ENCODE data around the gene ANKRA2. TPM values are rescaled to one million over a fixed set of nuclear protein-coding genes. Genes with fewer than 3 reads are reported as not detected.

Gene ANKRA2
- total and polyA plus RNA-seq, 2 of the 8 experiments (the other 6 are each of a cell fraction or from before 2014, with no cell fraction given): 7.0 to 12.6 TPM

GRCh38 chr5:73599380-73599779, 33.9 kb upstream of the ANKRA2 start:
- ChIA-PET CTCF (ENCODE audit: partially characterized antibody) (interaction anchor here (1.0 to 1.5 kb wide), 2 partner anchors 8 to 172 kb away, joined by 3 to 9 read pairs; no protein-coding TSS in a partner anchor), POLR2A (ENCODE audit: partially characterized antibody) (no interaction called here)
- no peak overlapping the region for H3K14ac ChIP-seq (ENCODE audit: insufficient read length)
- H3K79me1 ChIP-seq (ENCODE audit: low read depth, low read length): no peaks in the 10 kb centered on the region
- no peaks in the 10 kb centered on the region for H4K20me1 ChIP-seq (replicated peaks in 1 of 2; ENCODE audit: control insufficient read depth in 1 of 2, insufficient read depth in 2 of 2, low read length in 2 of 2)
- no peak overlapping the region for H3K23ac ChIP-seq (ENCODE audit: insufficient read length)
- no peak overlapping the region for H3K4me2 ChIP-seq (ENCODE audit: insufficient read depth in 1 of 2, low read depth in 2 of 2, low read length in 2 of 2)
- no peak overlapping the region for H4K8ac ChIP-seq (ENCODE audit: extremely low read depth, insufficient read depth, low read length)
- no peak overlapping the region for H2AFZ ChIP-seq (ENCODE audit: low read length)
- DNase-seq (ENCODE audit: low read depth in 1 of 2, low spot score in 2 of 2) (no peak), FAIRE-seq (no peak)
- no peaks in the 10 kb centered on the region for H3K9me3 ChIP-seq (ENCODE audit: insufficient read depth in 2 of 2, low read depth in 1 of 2, low read length in 1 of 2)
- H2BK20ac ChIP-seq (ENCODE audit: low read length): no peak overlapping the region
- no peaks in the 10 kb centered on the region for H3K27me3 ChIP-seq (replicated peaks in 1 of 4; ENCODE audit: control insufficient read depth in 3 of 4, extremely low read depth in 1 of 4, insufficient read depth in 3 of 4, low read length in 3 of 4)
- no peak overlapping the region for H3K27ac ChIP-seq (ENCODE audit: low read depth, low read length)
- no peak for TF ChIP-seq MAFK (IDR thresholded peaks at IDR 0.05; ENCODE audit: low read depth, low read length)
- no peak for TF ChIP-seq RXRA (IDR thresholded peaks at IDR 0.05; ENCODE audit: insufficient read depth, low read depth, low read length)
- no peak for TF ChIP-seq CBX8 (IDR thresholded peaks at IDR 0.05; ENCODE audit: borderline replicate concordance, low read depth, low read length)
- no peak for TF ChIP-seq RAD21 (IDR thresholded peaks at IDR 0.05 in 1 of 2, conservative IDR thresholded peaks at IDR 0.05 in 1 of 2; ENCODE audit: low read depth in 2 of 2, low read length in 2 of 2)
- TF ChIP-seq CTBP2 (IDR thresholded peaks at IDR 0.05; ENCODE audit: borderline replicate concordance, insufficient read depth, insufficient read length, low read length): no peak
- no peak for TF ChIP-seq USF2 (IDR thresholded peaks at IDR 0.05; ENCODE audit: low read length)
- TF ChIP-seq NANOG (IDR thresholded peaks at IDR 0.05; ENCODE audit: insufficient read depth, low read depth, low read length, poor library complexity, severe bottlenecking): no peak
- no peak for TF ChIP-seq SP1 (IDR thresholded peaks at IDR 0.05; ENCODE audit: low read depth, low read length)
- TF ChIP-seq BRCA1 (IDR thresholded peaks at IDR 0.05; ENCODE audit: low read depth, low read length): no peak
- TF ChIP-seq SP4 (IDR thresholded peaks at IDR 0.05; ENCODE audit: low read length): no peak
- no peak for TF ChIP-seq SIX5 (IDR thresholded peaks at IDR 0.05; ENCODE audit: low read depth, low read length)
- no peak for TF ChIP-seq NRF1 (IDR thresholded peaks at IDR 0.05; ENCODE audit: low read depth, low read length)
- no peak for TF ChIP-seq CHD2 (IDR thresholded peaks at IDR 0.05; ENCODE audit: low read length)
- TF ChIP-seq ZNF274 (IDR thresholded peaks at IDR 0.05; ENCODE audit: borderline replicate concordance, extremely low read depth, low read length): no peak
- H4K91ac ChIP-seq (replicated peaks; ENCODE audit: insufficient read length, low read length): no peak overlapping the region
- H3K4ac ChIP-seq (replicated peaks; ENCODE audit: insufficient read length, low read depth, low read length): no peak overlapping the region
- no peaks in the 10 kb centered on the region for H3K36me3 ChIP-seq (ENCODE audit: control insufficient read depth in 2 of 4, insufficient read depth in 4 of 4, low read length in 3 of 4)
- no peak overlapping the region for H3K9ac ChIP-seq (replicated peaks in 1 of 4; ENCODE audit: extremely low read depth in 1 of 4, low read depth in 3 of 4, low read length in 3 of 4)
- no peak overlapping the region for H3K4me3 ChIP-seq (ENCODE audit: extremely low read depth in 1 of 4, insufficient read depth in 2 of 4, low read depth in 3 of 4, low read length in 4 of 4)
- no peak overlapping the region for H2BK15ac ChIP-seq (ENCODE audit: low read length)
- H3K23me2 ChIP-seq (ENCODE audit: low read depth, low read length): no peaks in the 10 kb centered on the region
- WGBS, 2 experiments (ENCODE audit: extremely low coverage in 1 of 2, insufficient coverage in 1 of 2, insufficient read length in 1 of 2, insufficient replicate concordance in 2 of 2, low coverage in 1 of 2, low lambda C conversion rate in 2 of 2, missing lambda C conversion rate in 1 of 2): 90% methylated on average over 3 of the region's 3 CpGs; no CpG with 5 or more reads in 1 of the 2 experiments
- H2BK12ac ChIP-seq (ENCODE audit: low read depth, low read length): no peak overlapping the region
- no peak overlapping the region for H3K56ac ChIP-seq (replicated peaks; ENCODE audit: insufficient read length, low read depth, low read length)
- no peaks in the 10 kb centered on the region for H3K4me1 ChIP-seq (replicated peaks in 1 of 4; ENCODE audit: control insufficient read depth in 3 of 4, insufficient read depth in 4 of 4, low read length in 3 of 4)
- no peak overlapping the region for H3K18ac ChIP-seq (ENCODE audit: extremely low read depth, low read length)
- H2AK5ac ChIP-seq (ENCODE audit: low read depth, low read length): no peak overlapping the region
- no peak overlapping the region for H2BK5ac ChIP-seq (ENCODE audit: low read depth, low read length)
- no peak overlapping the region for H2BK120ac ChIP-seq (replicated peaks; ENCODE audit: low read depth, low read length)
- no peaks in the 10 kb centered on the region for H3K79me2 ChIP-seq (ENCODE audit: control insufficient read depth in 1 of 2, insufficient read depth in 2 of 2, low read length in 2 of 2)
- no peak overlapping the region for H4K5ac ChIP-seq (ENCODE audit: insufficient read length, low read depth, low read length)

All from H1 (cell line).